GM21529 (cell line): ENCODE data around the gene FBXW10.
A peak's percentile ranks its signal among the peaks of the same experiment; 100 is the strongest.
"Not testable (repeated sequence)": the region's sequence is repeated elsewhere in the genome, so short reads cannot be mapped to it uniquely, and the experiment has no call there.

Source experiments
- ATAC-seq: cut with Tn5 transposase; IDR thresholded peaks from one replicate; pipeline ENCODE4 v1.9.1; 2021; ENCODE audit not compliant: unreplicated experiment

FBXW10 gene

DNA sequence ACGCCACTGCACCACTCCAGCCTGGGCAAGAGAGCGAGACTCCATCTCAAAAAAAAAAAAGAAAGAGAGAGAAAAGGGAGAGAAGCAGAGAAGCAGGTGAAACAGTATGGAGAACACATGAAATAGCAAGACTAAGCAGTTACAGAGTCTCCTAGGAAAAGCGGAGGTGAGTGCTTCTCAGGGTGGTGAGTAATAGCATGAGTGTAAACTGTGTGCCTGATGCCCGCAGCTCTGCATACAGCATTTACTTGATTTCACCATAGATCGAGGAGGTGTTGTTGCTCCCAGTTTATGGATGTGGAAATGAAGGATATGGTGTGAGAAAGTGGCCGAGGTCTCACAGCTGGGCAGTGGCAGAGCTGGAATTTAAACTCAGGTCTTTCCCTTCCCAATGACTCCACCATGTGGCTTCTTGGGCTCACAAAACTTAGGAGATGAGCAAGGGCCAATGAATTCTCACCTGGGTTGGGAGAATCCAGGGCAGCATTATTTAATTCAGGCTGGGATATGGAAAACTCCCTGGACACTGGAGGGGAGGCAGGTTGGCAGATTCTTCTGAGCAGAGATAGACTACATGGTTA is 10.1 kb downstream of the FBXW10 start:
- not testable (repeated sequence) for ATAC-seq

- not testable (repeated sequence) for ATAC-seq
Observed at GRCh38 chr17:18755969-18756368, 12.1 kb downstream of the FBXW10 start.

DNA sequence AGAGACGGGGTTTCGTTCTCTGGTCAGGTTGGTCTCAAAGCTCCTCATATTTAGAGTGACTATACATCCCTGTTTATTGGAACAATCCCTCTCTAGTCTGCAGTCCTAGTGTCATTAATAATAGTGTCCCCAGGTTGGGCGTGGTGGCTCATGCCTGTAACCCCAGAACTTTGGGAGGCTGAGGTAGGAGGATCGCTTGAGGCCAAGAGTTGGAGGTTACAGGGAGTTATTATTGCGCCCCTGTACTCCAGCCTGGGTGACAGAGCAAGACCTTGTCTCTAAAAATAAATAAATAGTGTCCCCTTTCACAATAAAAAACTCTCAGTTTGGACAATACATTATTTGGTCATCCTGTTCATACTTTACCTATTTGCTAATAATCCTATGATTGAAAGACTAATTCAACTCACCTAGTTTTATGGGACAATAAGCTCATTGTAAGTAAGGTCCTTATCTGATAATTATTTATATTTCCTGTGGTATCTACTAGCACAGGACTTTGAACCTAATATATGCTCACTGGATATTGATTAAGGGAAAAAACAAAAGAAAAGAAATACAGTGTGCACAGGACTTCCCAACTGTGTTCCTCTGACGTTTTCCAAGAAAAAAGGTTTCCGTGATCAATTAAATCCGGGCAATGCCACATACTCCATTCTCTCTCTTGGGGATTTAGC is 13.7 kb downstream of the FBXW10 start:
- ATAC-seq: not testable (repeated sequence)

- not testable (repeated sequence) for ATAC-seq
Observed at GRCh38 chr17:18758344-18758743, 14.5 kb downstream of the FBXW10 start.

DNA sequence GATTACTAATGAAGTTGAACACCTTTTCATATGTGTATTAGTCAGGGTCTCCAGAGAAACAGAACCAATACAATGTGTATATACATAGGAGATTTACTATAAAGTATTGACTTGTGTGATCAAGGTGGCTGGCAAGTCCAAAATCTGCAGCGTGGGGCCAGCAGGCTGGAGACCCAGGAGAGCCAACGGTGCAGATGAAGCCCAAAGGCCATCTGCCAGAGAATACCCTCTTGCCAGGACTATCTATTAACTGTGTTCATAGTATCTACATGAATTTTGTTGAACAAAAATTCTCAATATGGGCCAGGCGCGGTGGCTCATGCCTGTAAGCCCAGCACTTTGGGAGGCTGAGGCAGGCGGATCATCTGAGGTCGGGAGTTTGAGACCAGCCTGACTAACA is 16.4 kb downstream of the FBXW10 start:
- not testable (repeated sequence) for ATAC-seq

DNA sequence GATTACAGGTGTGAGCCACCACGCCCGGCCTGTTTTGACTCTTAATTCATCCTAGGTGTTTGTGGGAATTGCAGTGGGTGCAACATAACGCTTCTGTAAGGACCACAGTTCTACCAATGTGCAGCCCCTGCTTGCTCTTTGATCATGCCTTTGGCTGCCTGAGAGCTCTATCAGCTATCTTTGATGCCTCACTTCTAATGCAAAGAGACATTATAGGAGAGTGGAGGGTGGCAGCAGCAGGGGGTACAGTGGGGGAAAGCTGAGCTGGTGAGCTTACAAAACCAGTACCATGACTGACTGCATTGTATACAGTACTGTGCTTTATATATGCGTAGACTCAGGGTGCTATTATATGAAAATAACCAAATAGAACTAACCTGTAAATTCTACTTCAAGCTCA is 26.7 kb downstream of the FBXW10 start:
- ATAC-seq: not testable (repeated sequence)

DNA sequence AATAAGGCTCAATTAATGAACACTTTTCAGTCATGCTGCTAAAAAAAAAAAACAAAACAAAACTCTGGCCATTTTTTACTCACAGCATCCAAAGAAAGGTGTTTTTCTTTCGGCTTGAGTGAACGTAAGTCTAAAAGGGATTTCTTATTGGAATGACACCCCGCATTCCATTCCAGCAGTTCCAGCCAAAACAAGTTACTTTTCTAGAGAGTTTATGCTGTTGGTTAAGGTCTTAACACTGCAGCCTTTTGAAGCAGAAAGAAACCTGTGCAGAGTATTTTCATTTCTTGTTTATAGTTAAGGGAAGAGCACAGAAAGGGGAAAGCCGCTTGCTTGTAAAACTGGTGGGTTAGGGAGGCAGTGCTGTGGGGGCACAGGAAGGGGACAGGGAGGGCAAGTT is 27.2 kb downstream of the FBXW10 start:
- not testable (repeated sequence) for ATAC-seq

DNA sequence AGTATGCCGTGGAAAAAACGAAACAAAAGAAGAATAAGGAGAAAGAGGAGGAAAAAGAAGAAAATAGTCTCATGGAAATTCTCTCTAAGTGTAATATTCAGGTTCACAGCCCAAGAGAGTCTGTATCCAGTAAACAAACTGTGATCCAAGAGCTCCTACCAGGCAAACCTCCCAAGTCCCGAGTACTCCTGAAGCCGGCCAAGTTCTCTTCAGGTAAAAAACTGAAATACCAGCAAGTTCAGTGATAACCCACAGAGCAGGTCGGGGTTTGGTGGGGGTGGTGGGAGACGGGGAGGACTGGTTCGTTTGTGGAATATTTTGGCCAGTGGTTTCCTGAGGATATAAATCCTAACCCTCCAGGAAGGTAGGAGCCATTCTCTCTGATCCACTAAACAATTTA is 28.6 kb downstream of the FBXW10 start:
- no peak for ATAC-seq

DNA sequence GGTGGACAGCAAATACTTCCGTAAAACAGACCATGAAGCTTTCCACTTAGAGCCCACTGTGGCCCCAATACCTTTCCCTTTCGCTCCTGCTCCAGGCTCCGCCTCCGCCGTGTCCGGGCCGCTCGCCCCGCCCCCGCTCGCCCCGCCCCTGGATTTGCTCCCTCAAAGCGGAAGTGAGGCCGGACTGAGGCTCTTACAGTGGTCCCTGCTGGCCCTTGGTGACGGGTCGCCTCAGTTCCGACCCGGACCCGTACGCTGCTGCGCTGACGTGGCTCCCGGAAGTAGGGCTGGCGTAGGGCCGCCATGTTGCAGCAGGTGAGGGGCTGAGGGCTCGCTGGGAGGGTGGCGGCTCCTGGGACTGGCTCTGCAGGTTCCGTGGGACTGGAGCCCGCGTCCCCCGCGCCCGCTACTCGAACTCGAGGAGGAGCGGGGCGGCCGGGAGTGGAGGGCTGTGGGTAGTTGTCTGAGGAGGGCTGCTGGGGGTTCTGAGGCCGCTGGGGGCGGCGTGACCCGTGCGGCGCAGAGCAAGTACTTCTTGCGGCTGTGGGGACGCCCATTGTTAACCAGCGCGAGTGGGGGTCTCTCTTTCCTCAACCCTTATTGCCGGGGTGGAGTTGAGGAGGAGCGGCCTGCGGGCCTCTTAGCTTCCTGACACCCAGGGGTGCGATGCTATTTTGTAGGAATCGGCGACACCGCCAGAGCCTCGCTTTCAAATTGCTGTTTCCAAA is 37.3 kb downstream of the FBXW10 start, which contains the start of gene TVP23B:
Gene TVP23B, plus strand, starts transcription at position 193 of the 728 bp plus-strand sequence. Its CDS starts 111 bp downstream, at position 304.
- peak; percentile 95 for ATAC-seq

DNA sequence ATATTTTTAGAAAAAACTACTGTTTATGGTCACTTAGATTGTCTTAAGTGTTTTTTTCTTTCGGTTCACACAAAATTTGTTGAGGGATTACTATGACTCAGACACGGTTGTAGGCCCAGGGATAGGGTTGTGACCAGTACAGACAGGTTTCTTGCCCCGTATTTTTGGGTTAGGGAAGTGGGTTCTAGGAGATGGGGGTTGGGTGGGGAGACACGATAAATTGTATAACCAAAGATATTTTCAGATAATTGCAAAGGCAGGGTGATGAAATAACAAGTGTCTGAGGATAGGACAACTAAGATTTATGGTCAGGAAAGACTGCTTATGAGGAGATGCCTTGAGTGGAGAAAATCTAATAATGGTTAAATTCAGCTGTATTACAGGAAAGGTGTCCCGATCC is 38.0 kb downstream of the FBXW10 start:
- not testable (repeated sequence) for ATAC-seq

DNA sequence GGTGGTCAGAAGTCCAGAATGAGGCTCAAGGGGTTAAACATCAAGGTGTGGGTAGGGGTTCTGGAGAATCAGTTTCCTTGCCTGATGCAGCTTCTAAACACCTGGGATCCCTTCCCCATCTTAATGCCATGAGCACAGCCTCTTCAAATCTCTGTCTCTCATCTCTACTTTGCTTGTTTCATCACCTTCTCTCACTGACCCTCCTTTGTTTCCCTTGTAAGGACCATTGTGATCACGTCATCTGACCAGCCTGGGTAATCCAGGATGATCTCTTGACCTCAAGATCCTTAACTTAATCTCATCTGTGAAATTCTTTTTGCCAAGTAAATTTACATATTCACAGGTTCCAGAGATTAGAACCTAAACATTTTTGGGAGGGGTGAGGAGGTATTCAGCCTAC is 42.1 kb downstream of the FBXW10 start:
- ATAC-seq: not testable (repeated sequence)

DNA sequence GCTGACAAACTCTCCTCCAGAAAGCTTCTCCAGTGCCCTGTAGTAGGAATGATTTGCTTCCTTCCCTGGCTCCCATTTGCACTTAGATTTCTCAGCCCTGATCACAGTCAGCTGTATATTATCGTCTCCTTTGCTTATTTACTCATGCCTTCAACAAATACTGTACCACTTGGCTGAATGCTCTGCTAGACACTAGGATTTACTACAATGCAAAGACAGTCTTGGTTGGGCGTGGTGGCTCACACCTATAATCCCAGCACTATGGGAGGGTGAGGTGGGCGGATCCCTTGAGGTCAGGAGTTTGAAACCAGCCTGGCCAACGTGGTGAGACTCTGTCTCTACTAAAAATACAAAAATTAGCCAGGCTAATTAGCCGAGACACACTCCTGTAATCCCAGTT is 43.0 kb downstream of the FBXW10 start:
- ATAC-seq: not testable (repeated sequence)

- not testable (repeated sequence) for ATAC-seq
Observed at GRCh38 chr17:18791402-18791801, 47.5 kb downstream of the FBXW10 start.

DNA sequence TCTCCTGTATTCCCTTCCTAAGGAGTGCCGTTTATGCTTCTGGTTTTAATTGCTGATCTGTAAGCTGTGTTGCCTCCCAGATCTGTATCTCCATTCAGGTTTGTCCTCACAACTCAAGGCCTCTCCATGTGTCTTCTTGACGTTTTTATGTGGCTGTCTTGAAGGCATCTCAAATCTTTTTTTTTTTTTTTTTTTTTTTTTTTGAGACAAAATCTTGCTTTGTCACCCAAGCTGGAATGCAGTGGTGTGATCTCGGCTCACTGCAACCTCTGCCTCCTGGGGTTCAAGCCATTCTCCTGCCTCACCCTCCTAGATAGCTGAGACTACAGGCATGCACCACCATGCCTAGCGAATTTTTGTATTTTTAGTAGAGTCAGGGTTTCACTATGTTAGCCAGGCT is 51.0 kb downstream of the FBXW10 start:
- ATAC-seq: not testable (repeated sequence)

- not testable (repeated sequence) for ATAC-seq
Observed at GRCh38 chr17:18796887-18797286, 53.0 kb downstream of the FBXW10 start.

DNA sequence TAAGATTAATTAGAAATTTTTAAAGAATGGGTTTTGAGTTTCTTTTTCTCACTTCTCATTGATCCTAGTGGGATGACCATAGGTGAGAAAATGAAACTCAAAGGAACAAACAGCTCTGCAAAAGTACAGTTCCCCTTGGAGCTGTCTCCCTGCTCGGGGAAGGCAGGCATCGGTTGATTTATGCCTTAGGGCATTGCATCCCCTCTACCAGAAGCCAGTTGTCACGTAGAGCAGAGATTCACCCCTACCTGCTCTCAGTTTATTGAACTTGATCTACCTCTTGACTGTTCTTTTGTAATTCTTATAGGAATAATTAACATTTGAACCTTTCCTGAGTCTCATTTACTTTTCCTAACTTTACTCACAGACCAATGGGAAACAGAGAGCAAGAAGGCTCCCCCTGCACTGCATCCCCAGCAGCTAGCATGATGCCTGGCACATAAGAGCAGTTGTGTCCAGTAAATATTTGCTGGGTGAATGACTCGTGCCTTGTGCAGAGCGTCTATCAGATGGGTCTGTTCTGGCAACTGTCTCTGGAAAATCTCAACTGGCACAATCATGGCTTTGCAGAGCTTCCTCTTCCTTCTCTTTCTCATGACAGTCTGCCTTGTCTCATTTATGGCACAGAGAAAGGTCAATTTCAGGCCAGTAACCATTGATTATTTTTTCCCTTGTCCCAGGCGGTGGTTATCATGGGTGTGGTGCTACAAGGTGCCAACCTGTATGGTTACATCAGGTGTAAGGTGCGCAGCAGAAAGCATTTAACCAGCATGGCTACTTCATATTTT is 59.8 kb downstream of the FBXW10 start:
- ATAC-seq: not testable (repeated sequence)

- ATAC-seq: not testable (repeated sequence)
Observed at GRCh38 chr17:18815924-18816323, 72.1 kb downstream of the FBXW10 start.

DNA sequence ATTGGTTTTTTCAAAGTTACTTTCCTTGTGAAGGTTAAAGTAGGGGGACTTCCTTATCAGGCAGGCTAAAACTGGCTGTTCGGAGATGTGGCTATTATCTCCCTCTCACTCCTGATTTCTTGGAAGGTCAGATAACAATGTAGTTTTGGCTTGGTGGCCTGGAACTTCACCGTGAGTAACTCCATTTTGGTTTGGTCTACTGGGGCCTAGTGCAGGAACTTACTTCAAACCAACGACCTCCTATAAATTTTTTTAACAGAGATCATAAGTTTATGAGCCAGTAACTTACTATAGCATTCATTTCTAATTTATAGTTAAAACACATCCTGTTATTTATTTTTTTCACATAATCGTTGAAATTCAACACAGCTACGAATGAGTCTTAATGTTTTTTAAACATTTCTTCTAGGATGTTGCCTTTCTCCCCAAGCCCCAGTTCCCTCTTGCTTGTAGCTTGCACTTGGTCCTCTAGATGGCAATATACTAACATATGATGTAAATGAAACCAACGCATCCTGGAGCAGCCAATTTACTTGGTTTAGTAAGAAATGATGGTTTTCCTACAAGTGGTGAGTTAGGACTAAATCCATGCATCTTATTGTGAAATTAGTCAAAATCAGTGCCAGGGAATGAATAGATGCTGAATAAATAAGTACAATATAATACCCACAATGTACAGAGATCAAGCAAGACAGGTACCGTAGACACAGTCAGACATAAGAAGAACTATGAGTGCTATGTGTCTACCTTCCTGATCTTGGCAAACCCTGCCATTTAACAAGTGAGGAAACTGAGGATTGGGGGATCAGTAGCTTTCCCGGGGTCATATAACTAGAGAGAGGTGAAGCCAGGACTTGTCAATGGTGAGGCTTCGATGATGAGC is 72.9 kb downstream of the FBXW10 start:
- not testable (repeated sequence) for ATAC-seq

GRCh38 chr17:18821430-18821829 is 77.6 kb downstream of the FBXW10 start:
- not testable (repeated sequence) for ATAC-seq

DNA sequence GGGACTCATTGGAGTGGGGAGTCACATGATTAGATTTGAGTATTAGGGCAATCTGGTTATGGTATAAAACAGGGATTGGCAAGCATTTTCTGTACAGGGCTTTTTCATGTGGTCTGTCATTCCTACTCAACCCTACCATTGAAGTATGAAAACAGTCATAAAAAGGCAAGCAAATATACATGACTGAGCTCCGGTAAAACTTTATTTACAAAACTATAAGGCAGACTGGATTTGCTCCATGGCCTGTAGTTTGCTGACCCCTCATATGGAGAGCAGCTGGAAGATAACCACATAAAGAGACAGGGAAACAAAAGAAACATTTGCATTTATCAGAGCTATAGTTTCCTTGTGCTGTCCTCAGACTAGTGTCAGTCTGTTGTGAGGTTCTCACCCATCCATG is 83.8 kb downstream of the FBXW10 start:
- not testable (repeated sequence) for ATAC-seq
